Erythroblast (primary cell): Measurements from ENCODE around the gene DPYSL3.

ENCODE experiments used
- DNase-seq, 2 experiments: peaks; one replicate each; lab custom pipeline; 2025; lab: John Stamatoyannopoulos, UW
- GATA1 ChIP-seq: IDR thresholded peaks from 2 replicates; pipeline ENCODE4 v1.6.1; 2011; ENCODE audit warnings: low read depth, mild to moderate bottlenecking, control low read depth, low read length, moderate library complexity
- POLR2A ChIP-seq: IDR thresholded peaks from 2 replicates; pipeline ENCODE4 v1.6.1; 2011; ENCODE audit warnings: mild to moderate bottlenecking, low read length

Gene DPYSL3

DNA sequence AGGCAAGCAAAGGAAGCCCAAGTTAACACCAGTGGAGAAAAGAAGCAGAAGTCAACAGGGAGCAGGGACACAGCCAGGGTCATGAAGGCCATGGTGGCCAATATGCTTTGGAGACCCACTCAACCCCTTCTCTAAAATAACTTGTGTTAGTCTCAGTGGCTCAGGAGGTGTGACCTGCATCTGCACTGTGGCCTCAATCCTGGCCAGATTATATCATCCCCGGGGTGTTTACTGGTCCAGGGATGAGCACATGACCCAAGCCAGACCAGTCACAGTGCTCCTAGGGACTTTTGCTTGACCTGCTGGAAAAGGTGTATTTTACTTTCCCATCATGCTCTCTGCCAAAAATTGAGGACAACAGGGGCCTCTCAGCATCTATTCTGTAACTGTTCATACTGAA, 105.2 kb downstream of the DPYSL3 start:
- no peak for DNase-seq
- no peak for TF ChIP-seq POLR2A
- TF ChIP-seq GATA1: no peak

DNA sequence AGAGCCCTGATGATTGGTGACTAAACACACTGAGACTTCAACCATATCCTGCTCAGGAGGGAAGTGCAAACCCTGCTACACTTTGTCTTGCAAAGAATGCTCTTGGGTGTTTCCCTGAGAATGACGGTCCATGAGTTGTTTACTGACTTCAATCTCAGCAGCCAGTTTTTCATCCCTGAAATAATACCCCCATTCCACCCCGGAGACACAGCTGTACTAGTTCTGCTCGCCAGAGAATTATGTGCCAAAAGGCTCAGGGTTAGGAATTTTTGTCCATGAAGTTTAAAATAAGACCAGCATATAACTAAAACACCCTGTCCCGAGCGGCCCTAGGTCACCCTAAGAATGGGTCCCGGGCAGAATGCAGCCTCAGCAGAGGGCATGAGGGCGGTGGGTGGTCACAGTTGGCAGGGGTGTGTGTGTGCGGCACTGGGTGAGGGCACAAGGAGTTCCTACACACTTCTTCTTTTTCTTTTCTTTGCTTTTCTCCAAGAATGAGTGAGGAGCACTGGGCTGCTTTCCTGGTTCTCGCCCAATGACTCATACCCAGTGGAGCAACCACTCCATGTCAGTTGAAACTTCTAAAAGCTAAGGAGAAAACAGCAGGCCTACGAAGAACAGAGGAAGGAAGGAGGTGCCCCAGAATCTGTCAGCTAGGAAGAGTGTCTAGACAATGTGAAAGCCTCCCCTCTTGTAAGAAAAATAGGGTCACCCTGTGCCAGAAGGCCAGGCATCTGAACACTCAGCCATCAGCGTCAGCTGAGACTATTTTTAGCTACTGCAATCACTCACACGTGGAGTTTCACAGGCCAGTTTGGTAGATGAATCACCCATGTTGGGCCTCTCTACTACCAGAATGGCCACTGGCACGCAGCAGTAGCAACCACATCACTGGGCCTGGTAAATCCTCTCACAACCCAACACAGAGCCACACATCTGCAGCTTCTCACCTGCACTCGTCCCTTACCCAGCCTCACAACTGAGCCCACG, 105.9 kb downstream of the DPYSL3 start:
- DNase-seq: no peak
- TF ChIP-seq GATA1 (no peak), POLR2A (no peak)

DNA sequence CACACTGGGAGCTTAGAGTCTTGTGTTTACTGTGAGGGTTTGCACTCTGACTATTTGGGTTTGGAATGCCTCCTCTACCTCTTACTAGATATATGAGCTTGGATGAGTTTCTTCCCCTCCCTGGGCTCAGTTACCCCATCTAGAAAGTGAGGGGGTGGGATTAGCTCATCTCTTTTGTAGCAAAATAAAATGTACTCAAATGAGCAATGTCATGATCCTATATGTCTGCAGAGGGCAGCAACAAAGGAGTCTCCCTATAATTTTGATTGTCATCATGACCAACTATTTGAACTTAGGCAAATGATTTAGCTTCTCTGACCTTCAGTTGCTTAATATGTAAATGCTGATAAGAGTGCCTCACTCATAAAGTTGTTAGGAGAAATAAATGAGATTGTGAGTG, 109.0 kb downstream of the DPYSL3 start:
- no peak for TF ChIP-seq GATA1
- no peak for TF ChIP-seq POLR2A
- DNase-seq: peak in 1 of 2 experiments; percentile 13

DNA sequence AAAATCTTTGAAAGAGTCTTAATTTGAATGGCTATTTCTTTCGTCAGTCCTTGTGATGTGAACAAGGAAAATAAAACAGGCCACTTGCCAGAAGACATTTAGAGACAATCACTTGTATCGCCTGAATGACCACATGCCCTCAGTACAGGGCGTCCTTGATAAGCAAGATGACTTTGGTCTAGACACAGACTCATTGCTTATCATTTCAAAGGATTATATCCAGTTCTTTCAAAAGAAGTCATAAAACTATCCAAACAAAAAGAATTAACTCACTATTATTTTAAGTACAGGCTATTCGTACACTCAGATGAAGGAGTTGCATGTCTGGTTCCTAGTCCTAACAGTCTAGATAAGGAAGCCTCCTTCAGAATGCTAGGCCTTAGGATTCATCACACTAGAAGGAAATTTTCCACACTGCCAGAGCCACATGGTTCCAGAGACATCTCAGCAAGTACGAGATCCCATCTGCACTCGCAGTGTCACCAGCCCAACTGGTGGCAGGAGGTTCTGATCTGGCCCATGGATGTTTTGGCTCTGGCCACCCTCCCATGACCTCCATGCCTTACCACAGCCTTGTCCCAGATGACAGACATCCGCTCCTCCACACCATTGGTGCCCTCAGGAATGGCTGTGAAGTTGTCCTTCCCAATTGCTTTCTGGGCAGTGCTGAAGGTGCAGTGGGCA, 109.6 kb downstream of the DPYSL3 start:
- DNase-seq: no peak
- TF ChIP-seq POLR2A (no peak), GATA1 (no peak)

DNA sequence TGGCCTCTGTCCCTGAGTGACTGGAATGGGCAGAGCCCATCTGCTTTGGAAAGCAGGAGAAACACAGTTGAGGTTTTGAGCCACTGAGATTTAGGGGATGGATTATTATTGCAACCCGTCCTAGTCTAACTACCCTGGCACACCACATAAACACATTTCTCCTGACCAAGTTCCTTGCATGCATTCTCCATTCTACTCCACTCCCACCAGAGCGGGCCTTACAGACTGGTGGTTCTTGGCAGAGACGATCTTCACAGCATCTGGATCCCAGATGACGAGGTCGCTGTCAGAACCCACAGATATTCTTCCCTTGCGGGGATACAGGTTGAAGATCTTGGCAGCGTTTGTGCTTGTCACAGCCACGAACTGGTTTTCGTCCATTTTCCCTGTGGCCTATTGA, 111.0 kb downstream of the DPYSL3 start:
- TF ChIP-seq GATA1 (no peak), POLR2A (no peak)

DNA sequence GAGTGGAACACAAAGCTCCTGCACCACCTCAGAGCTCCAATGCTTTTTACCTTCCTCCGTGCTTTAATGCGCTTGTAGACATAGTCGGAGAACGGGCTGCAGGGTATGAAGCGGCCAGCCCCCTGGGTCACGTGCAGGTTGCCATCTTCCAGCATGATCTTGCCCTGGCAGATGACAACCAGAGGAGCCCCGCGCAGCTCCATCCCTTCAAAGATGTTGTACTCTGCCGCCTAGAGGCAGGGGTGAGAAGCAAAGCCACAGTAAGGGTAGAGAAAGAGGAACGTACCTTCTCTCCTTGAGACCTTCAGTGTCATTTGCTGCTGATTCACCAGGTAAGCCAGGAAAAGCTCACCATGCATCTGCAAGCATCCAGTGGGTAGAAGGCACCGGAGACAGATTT, 112.3 kb downstream of the DPYSL3 start:
- DNase-seq: no peak
- TF ChIP-seq POLR2A (no peak), GATA1 (no peak)

More for the DNA sequence above, 111.0 kb downstream of the DPYSL3 start:
- no peak for DNase-seq

DNA sequence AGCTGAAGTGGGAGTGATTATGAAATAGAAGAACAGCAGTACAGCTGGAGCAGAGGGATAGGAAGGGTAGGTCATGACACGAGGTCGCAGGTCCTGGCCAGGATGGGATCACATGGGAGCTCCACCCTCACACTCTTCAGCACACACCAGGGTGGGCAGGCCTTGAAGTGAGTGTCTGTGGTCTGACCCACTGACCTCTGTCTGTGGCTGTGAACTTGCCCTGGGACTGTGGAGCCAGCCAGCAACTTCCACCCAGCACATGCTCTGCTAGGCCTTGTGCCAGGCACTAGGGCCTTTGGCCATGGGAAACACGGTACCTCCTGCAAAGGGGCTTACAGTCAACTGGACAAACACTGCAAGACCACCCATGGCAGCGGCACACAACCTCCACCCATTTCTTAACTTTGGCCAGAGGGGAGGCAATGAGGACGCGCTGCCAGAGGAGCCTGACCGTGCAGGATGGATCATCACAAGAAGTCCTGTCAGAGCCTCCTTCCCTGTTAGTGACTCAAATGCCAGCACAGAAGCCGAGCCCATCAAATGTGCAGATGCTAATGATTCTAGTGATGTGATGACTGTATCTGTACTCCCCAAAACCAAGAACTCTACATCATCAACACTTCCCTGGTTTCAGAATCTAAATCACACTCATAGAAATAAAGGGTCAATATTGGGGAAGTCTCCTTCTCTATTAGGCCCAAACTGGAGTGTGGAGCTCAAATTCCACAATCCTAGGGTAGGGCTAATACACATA, 113.6 kb downstream of the DPYSL3 start:
- DNase-seq: peak in 1 of 2 experiments; percentile 3
- TF ChIP-seq GATA1: no peak
- TF ChIP-seq POLR2A: no peak

DNA sequence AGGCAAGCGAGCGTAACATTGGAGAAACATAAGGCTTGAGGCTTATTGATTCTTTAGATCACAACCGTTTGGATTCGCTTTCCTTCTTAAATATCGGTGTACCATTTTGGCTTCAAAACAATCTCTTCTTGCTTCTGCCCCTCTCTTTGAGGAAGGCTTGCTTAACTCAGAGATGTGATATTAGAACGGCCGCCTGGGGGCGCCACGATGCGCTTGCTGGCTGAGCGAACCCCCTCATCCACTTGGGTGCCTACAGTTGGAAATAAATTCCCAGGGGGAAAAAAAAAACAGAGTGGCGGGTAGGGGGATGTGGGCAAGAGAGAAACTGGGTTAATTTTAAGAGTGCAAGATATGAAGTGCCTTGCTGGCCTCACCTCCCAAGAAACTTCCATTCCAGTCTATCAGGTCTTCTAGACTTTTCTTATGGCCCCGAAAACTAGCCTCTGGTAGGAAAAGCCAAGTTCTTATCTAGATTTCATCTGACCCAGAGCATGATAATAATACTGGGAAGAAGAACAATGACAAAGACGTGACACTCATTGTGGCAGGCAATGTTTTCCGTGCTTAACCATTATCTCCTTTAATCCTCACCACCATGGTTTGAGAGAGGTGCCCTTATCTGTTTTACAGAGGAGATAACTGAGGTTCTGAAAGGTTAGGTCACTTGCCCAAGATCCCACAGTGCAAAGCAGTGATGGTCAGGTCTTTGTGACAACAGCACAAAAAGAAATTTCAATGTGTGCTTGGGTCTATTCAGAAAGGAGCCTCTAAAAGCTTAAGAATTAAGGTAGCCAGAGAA, 115.8 kb downstream of the DPYSL3 start:
- TF ChIP-seq GATA1 (no peak), POLR2A (no peak)

DNA sequence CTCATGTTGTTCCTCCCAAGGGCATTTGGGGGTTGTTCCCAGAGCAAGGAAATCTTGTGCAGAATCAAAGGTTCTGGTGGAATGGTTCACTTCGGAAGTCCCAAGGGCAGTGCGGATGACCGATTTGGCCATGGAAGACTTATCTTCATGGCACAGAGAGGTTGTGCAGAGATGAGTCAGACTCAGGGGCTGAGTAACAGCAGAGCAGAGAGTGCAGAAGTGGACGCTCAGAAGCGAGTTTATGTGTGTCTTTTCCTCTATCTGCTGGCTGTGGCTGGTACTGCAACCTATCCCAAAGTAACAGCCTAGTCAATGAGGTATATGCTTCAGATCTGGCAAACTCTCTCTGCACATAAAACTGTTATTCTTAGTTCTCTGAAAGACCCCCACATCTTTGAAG, 118.1 kb downstream of the DPYSL3 start:
- no peak for TF ChIP-seq GATA1
- TF ChIP-seq POLR2A: no peak
- peak; percentile 51 to 65 for DNase-seq

More for the DNA sequence above, 115.8 kb downstream of the DPYSL3 start:
- peak; percentile 2 to 4 for DNase-seq

DNA sequence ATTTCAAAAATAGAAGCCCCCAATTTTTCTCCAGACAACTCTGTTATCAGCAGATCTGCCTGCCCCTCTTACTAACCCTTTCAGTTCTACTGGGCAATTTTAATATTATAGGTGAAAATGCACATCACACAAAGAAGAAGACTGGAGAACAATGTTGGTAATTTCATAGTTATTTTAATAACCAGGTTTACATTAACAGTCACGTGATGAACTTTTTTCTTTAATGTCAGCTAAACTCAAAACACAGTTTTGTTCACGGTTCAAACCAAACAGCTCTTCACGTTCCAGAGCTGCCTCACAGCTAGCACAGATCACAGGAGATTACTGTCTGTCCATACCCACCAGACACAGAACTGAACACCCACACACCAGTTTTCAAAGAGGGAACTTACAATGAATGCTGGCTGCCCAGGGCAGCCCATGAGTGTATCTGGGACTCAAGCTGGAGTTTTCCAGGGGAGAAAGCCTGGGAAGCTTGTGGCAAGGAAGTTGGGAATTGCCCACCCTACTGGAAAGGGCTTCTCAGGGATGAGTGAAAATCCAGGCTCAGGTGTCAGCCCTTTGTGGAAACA, 119.1 kb downstream of the DPYSL3 start:
- no peak for DNase-seq
- TF ChIP-seq POLR2A (no peak), GATA1 (no peak)

DNA sequence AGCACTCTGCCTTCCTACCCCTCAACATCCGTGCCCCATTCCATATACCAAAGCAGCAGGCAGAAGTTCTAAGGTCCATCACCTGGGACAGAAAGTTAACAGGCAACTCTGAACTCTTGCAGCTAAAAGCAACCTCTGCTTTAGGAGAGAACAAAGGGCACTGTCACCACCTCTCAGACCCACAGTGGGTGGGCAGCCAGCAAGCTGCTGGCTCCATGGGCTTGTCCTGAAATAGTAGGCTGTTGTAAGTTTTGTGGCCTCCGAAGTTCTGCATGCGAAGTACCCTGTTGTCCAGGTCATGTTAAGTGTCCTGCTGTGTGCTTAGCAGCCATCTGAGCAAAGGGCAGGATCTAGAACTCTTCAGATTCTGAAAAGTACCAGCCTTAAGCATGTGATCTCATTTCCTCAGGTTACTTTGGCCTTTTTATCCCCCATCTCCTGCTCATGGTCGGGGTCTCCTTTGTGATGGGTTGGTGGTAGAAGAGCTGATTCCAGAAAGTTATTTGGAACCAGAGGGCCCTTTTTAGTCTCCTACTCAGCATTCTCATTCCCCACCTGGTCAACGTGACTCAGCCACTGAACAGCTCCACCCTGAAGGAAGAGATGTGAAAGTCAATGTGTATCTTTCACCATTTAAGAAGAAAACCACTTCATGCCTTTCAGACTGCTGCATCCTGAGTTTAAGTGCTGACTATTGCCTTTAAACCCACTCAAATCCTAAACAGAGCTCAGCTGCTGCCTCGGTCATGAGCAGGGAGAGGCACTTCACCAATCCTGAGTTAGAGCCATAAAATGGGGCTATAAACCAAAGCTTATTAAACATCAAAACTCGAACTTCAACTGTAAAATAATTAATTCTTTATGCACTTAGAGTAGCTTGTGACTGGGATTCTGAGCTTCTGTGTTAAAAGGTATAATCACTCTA, 121.4 kb downstream of the DPYSL3 start:
- TF ChIP-seq GATA1 (no peak), POLR2A (no peak)
- no peak for DNase-seq
